Liver (tissue), 3 donors: ENCODE data around the gene KIF23.

Source experiments
- JUND ChIP-seq, 2 donors: IDR thresholded peaks; 2 replicates each; pipeline ENCODE4 v1.6.1; 2016; ENCODE audit warnings: antibody characterized with exemption in 2 of 2
- YY1 ChIP-seq: IDR thresholded peaks from 2 replicates; pipeline ENCODE4 v1.6.1; 2016; ENCODE audit warnings: antibody characterized with exemption, mild to moderate bottlenecking
- TF ChIP-seq, protein P1 (sequence below): IDR thresholded peaks from 2 replicates; pipeline ENCODE4 v1.6.1; 2016; ENCODE audit warnings: antibody characterized with exemption, mild to moderate bottlenecking
- TF ChIP-seq, protein P2 (sequence below): fragments of 150-350 bp; IDR thresholded peaks from 2 replicates; pipeline ENCODE4 v1.5.1; 2017; ENCODE audit warnings: improper control_type of control experiment, low read depth, low read length; ENCODE audit not compliant: missing input control
- donor health status: healthy.
- donor health status: healthy.

DNA sequence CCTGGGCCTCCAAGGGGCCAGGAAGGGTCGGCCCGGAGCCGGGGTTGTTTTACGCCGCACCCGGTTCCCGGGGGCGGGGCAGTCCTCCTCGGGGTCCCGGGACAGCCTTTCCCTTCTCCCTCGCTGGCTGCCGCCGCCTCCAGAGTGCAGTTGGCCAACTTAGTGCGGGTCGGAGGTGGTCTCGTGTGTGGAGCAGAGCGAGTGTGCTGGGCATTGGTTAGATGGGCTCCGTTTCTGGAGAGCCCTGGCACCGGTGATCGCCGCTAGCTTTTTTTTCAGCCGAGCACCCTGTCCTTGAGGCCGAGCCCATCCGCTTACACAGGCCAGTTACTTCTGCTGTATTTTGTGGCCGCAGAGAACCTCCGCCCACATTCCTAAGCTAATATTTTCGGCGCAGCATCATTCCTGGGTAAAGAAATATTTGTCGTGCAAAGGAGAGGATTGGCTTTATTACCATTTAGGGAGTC, 585 bp downstream of the KIF23 start:
- TF ChIP-seq, protein P1, sequence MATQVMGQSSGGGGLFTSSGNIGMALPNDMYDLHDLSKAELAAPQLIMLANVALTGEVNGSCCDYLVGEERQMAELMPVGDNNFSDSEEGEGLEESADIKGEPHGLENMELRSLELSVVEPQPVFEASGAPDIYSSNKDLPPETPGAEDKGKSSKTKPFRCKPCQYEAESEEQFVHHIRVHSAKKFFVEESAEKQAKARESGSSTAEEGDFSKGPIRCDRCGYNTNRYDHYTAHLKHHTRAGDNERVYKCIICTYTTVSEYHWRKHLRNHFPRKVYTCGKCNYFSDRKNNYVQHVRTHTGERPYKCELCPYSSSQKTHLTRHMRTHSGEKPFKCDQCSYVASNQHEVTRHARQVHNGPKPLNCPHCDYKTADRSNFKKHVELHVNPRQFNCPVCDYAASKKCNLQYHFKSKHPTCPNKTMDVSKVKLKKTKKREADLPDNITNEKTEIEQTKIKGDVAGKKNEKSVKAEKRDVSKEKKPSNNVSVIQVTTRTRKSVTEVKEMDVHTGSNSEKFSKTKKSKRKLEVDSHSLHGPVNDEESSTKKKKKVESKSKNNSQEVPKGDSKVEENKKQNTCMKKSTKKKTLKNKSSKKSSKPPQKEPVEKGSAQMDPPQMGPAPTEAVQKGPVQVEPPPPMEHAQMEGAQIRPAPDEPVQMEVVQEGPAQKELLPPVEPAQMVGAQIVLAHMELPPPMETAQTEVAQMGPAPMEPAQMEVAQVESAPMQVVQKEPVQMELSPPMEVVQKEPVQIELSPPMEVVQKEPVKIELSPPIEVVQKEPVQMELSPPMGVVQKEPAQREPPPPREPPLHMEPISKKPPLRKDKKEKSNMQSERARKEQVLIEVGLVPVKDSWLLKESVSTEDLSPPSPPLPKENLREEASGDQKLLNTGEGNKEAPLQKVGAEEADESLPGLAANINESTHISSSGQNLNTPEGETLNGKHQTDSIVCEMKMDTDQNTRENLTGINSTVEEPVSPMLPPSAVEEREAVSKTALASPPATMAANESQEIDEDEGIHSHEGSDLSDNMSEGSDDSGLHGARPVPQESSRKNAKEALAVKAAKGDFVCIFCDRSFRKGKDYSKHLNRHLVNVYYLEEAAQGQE: no peak
- TF ChIP-seq YY1 (no peak), JUND (IDR thresholded peaks at IDR 0.05) (no peak)
- TF ChIP-seq, protein P2, sequence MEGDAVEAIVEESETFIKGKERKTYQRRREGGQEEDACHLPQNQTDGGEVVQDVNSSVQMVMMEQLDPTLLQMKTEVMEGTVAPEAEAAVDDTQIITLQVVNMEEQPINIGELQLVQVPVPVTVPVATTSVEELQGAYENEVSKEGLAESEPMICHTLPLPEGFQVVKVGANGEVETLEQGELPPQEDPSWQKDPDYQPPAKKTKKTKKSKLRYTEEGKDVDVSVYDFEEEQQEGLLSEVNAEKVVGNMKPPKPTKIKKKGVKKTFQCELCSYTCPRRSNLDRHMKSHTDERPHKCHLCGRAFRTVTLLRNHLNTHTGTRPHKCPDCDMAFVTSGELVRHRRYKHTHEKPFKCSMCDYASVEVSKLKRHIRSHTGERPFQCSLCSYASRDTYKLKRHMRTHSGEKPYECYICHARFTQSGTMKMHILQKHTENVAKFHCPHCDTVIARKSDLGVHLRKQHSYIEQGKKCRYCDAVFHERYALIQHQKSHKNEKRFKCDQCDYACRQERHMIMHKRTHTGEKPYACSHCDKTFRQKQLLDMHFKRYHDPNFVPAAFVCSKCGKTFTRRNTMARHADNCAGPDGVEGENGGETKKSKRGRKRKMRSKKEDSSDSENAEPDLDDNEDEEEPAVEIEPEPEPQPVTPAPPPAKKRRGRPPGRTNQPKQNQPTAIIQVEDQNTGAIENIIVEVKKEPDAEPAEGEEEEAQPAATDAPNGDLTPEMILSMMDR: no peak
